Upper lobe of left lung (tissue), 6 donors: ENCODE results near the gene TMEM250. TPM values are rescaled to one million over a fixed set of nuclear protein-coding genes. Genes with fewer than 3 reads are reported as not detected.
A peak's percentile ranks its signal among the peaks of the same experiment; 100 is the strongest.

Source experiments
- ATAC-seq, 2 donors: fragments of 200-7000 bp; cut with Tn5 transposase; one replicate each; pipeline ENCODE4 v1.9.1; 2022; ENCODE audit warnings: mild to moderate bottlenecking in 2 of 2, moderate library complexity in 2 of 2; ENCODE audit not compliant: low FRiP score in 2 of 2
- DNase-seq, 2 donors: peaks; one replicate each; pipeline ENCODE4 v3.0.0-alpha.2; 2019 to 2020
- H3K27ac ChIP-seq, 4 donors: fragments of 200-600 bp; sonication (generic); one replicate each; pipeline ENCODE4 v1.5.1; 2016 to 2019
- H3K27me3 ChIP-seq, 4 donors: fragments of 200-600 bp; sonication (generic); one replicate each; pipeline ENCODE4 v1.5.1; 2017 to 2019
- H3K36me3 ChIP-seq, 4 donors: fragments of 200-600 bp; sonication (generic); one replicate each; pipeline ENCODE4 v1.5.1; 2016 to 2019
- H3K4me1 ChIP-seq, 4 donors: fragments of 200-600 bp; sonication (generic); one replicate each; pipeline ENCODE4 v1.5.1; 2018 to 2019
- H3K4me3 ChIP-seq, 4 donors: fragments of 200-600 bp; sonication (generic); one replicate each; pipeline ENCODE4 v1.5.1; 2017 to 2019; ENCODE audit warnings: mild to moderate bottlenecking in 2 of 4, moderate library complexity in 1 of 4
- H3K9me3 ChIP-seq, 4 donors: fragments of 200-600 bp; sonication (generic); one replicate each; pipeline ENCODE4 v1.5.1; 2018 to 2019
- CTCF ChIP-seq, 6 experiments: fragments of 450-650 bp in 4 of 6; fragments of 200-600 bp in 2 of 6; sonication (generic) in 2 of 6; IDR thresholded peaks; one replicate each; pipeline ENCODE4 v1.5.1; 2016 to 2019; ENCODE audit warnings: antibody characterized with exemption in 6 of 6
- EP300 ChIP-seq, 4 donors: sonication (generic); formaldehyde crosslinking; IDR thresholded peaks; one replicate each; pipeline ENCODE4 v1.5.1; 2017; ENCODE audit warnings: antibody characterized with exemption in 4 of 4, control low read depth in 2 of 4
- POLR2A ChIP-seq, 4 donors: fragments of 450-650 bp; IDR thresholded peaks; one replicate each; pipeline ENCODE4 v1.5.1; 2016 to 2017; ENCODE audit warnings: antibody characterized with exemption in 4 of 4, mild to moderate bottlenecking in 2 of 4
- POLR2AphosphoS5 ChIP-seq, 2 donors: sonication (generic); formaldehyde crosslinking; IDR thresholded peaks; one replicate each; pipeline ENCODE4 v1.5.1; 2017; ENCODE audit warnings: antibody characterized with exemption in 2 of 2
- WGBS, 2 donors: methylation state at CpG; one replicate each; pipeline ENCODE4 v1.1.5; 2017 to 2018; 5-methylcytosine and 5-hydroxymethylcytosine counted together
- total RNA-seq, 6 donors: library from RNA; depleted of rRNA in 4 of 6; stranded (reverse); fragments of >200 nt in 4 of 6; gene quantifications; one replicate each; pipeline versions ENCODE4 v1.1.0 to v1.2.1, GENCODE V29; 2016 to 2021
- donor health status: DM: no; HTN: no; CAD: no; lungs with moderate emphysema.
- donor health status: DM: no; HTN: yes; CAD: no; lungs with severe emphysema.

TMEM250 gene
- total RNA-seq, 6 donors from 2014 or later = 37.6 to 49.6 (median 38.4) TPM

- H3K27me3 ChIP-seq = no peaks in the 10 kb centered on the region
- no peak for ATAC-seq
- TF ChIP-seq CTCF (IDR thresholded peaks at IDR 0.05) (no peak), EP300 (IDR thresholded peaks at IDR 0.05) (no peak), POLR2AphosphoS5 (IDR thresholded peaks at IDR 0.05) (no peak), POLR2A (IDR thresholded peaks at IDR 0.05) (no peak)
These were observed 41.2 kb upstream of the TMEM250 start for GRCh38 chr9:136159851-136160250.

GRCh38 chr9:136157477-136158265, 39.0 kb upstream of the TMEM250 start:
- Histone ChIP-seq H3K27ac (no peak overlapping the region), H3K36me3 (no peaks in the 10 kb centered on the region), H3K4me1 (no peaks in the 10 kb centered on the region), H3K27me3 (no peaks in the 10 kb centered on the region), H3K9me3 (peaks cover 0 to 4% (median 0%) of the 10 kb centered on the region in 4 donors), H3K4me3 (no peak overlapping the region)
- no peak for TF ChIP-seq POLR2AphosphoS5 (IDR thresholded peaks at IDR 0.05)
- TF ChIP-seq CTCF (IDR thresholded peaks at IDR 0.05) = no peak
- no peak for TF ChIP-seq EP300 (IDR thresholded peaks at IDR 0.05)
- no peak for ATAC-seq
- WGBS, 2 donors = 44 to 48% methylated on average over 11 of the region's 20 CpGs
- peak in 1 of 2 donors; percentile 66 for DNase-seq

More at GRCh38 chr9:136159851-136160250, 41.2 kb upstream of the TMEM250 start:
- WGBS, 2 donors = 87% methylated on average over 16 of the region's 16 CpGs; no CpG with 5 or more reads in 1 of the 2 donors
- Histone ChIP-seq H3K27ac (no peak overlapping the region), H3K4me1 (no peaks in the 10 kb centered on the region), H3K4me3 (no peak overlapping the region), H3K9me3 (peaks cover 0 to 5% (median 2%) of the 10 kb centered on the region in 4 donors), H3K36me3 (no peaks in the 10 kb centered on the region)
- peak in 1 of 2 donors; percentile 54 for DNase-seq

- Histone ChIP-seq H3K36me3 (no peaks in the 10 kb centered on the region), H3K9me3 (no peaks in the 10 kb centered on the region), H3K27me3 (no peaks in the 10 kb centered on the region), H3K4me1 (no peaks in the 10 kb centered on the region), H3K27ac (no peak overlapping the region), H3K4me3 (no peak overlapping the region)
- TF ChIP-seq CTCF (IDR thresholded peaks at IDR 0.05) (no peak), POLR2AphosphoS5 (IDR thresholded peaks at IDR 0.05) (no peak), POLR2A (IDR thresholded peaks at IDR 0.05) (no peak), EP300 (IDR thresholded peaks at IDR 0.05) (no peak)
- WGBS, 2 donors = 61 to 67% methylated on average over 16 to 42 of the region's 42 CpGs
- ATAC-seq (no peak), DNase-seq (peak in 1 of 2 donors; percentile 77)
These were observed 37.8 kb upstream of the TMEM250 start for GRCh38 chr9:136156209-136157120.

GRCh38 chr9:136155576-136155975, 36.9 kb upstream of the TMEM250 start:
- no peaks in the 10 kb centered on the region for H3K36me3 ChIP-seq
- 84 to 90% methylated on average over 16 to 17 of the region's 17 CpGs for WGBS, 2 donors
- no peak overlapping the region for H3K4me3 ChIP-seq
- no peaks in the 10 kb centered on the region for H3K9me3 ChIP-seq
- no peak overlapping the region for H3K27ac ChIP-seq
- no peaks in the 10 kb centered on the region for H3K4me1 ChIP-seq
- TF ChIP-seq CTCF (IDR thresholded peaks at IDR 0.05) (no peak), EP300 (IDR thresholded peaks at IDR 0.05) (no peak), POLR2AphosphoS5 (IDR thresholded peaks at IDR 0.05) (no peak), POLR2A (IDR thresholded peaks at IDR 0.05) (no peak)
- no peak for ATAC-seq
- no peaks in the 10 kb centered on the region for H3K27me3 ChIP-seq
- DNase-seq = peak in 1 of 2 donors; percentile 29
